ENCODE data around the gene AFF3.
"Not testable (repeated sequence)": the region's sequence is repeated elsewhere in the genome, so short reads cannot be mapped to it uniquely, and the experiment has no call there.

Gene AFF3

GRCh38 chr2:99787769-99788382 is 354.5 kb downstream of the AFF3 start:
- DNase-seq (ENCODE audit: low read depth in 2 of 2) = no peak

DNA sequence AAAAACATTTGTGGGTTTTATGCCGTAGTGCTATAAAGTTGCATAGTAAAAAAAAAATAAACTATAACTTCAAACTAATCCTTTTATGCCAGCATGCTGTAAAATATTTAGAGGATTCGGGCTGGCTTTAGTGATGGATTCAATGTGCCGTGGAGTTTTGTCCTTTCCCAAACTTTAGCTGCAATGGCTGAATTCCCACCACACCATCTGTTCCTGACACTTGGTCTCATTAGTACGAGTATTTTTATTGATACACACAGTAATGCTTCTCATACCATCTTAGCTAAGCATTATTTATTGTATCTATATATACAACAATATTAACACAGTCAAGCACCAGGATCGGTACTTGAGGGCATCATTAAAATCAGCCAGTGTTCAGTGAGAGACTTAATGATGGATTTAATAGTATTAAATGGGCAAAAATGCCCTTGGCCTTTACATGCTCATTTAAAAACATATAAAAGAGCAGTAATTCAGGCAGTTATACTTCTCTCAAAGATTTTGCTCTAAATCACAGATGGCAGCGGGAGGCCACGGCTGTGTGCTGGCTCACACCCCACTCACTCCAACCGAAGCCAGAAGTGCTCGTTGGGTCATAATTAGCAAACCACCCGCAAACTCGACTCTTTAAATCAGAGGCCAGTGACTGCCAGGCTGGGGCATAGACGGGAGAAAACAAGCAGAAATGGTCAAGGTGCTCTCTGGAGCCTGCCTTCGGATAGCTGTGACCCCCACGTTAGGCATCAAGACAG is 355.6 kb downstream of the AFF3 start:
- DNase-seq (ENCODE audit: low read depth in 2 of 2) = no peak

DNA sequence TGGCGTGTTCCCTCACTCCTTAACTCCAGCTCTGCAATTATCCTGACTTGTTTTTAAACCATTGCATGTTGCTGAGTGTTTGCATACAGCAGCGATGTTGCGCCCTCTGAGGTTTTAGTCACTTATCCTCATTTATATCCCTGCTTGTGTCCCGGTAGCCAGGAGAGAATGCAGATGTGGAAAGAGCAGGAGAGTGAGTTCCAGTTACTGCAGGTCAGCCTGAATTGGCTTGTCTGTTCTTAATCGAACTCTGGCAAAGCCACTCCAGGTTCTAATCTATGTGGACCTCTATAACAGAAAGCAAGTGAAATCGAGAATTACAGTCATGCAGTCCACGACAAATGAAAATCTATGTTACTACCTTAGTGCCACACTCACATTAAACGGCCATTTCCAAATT is 357.4 kb downstream of the AFF3 start:
- no peak for DNase-seq (ENCODE audit: low read depth in 2 of 2)

DNA sequence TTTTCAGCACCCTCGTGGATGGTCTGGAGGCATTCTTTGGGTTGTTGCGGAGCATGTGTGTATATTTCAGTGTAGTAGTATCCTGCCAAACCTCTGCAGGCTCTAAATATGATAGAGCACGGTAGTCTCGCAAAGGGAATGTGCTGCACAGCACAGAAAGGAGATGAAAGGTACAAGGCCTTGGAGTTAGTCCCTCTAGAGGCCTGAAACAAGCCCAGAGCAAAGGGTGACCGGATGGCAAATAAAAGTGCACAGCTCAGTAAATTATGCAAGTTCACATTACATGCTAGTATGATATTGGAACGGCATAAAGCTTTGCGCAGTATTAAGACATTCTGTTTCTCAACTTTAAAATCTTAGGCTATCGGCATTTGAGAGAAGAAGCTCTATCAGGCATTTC is 358.1 kb downstream of the AFF3 start:
- no peak for DNase-seq (ENCODE audit: low read depth in 2 of 2)

DNA sequence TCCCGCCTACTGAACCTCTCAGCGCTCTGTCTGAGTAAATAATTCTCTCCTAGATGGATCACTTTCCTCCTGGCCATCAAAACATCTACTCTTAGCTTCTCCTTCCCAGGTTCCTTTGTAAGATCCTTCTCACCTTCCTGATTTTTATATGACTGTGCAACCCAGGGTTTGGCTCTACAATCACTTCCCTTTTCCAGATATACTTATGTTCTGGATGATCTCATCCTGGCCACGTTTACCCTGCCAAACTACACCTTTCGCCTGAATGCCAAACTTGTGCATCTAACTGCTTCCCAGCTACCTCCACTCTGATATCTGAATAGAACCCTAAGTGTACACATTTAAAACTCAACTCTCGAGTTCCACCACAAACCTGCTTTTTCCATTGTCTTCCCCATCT is 362.1 kb downstream of the AFF3 start:
- no peak for DNase-seq (ENCODE audit: low read depth in 2 of 2)

- no peak for DNase-seq (ENCODE audit: low read depth in 2 of 2)
Observed at GRCh38 chr2:99779276-99779675, 363.1 kb downstream of the AFF3 start.

DNA sequence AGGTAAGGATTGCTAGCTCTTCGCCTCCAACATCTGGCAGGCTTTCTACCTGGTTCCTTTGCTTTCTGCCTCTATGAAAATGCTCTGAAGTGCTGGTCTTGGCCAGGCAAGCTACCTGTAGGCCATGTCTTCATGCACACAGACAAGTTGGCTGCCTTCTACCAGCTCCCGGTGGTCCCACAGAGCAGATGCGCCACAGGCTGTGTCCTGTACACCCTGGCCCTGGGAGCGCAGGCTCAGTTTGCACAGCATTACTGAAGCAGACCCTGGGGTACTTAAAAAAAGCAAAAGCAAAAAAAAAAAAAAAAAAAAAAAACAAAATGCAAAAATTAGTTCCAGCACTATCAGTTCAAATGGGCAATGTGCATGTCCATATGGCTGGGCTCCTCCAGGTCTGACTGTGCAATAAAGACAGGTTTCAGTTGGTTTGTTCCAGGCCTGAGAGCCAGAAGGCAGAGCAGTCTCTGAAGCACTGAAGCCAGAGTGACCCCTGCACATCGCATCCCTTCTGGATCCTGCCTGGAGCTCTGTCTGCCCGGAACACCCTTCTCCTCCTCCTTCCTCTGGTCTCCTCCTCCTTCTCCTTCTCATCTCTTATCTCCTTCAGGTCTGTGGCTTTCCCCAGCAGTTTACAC is 364.6 kb downstream of the AFF3 start:
- no peak for DNase-seq (ENCODE audit: low read depth in 2 of 2)

DNA sequence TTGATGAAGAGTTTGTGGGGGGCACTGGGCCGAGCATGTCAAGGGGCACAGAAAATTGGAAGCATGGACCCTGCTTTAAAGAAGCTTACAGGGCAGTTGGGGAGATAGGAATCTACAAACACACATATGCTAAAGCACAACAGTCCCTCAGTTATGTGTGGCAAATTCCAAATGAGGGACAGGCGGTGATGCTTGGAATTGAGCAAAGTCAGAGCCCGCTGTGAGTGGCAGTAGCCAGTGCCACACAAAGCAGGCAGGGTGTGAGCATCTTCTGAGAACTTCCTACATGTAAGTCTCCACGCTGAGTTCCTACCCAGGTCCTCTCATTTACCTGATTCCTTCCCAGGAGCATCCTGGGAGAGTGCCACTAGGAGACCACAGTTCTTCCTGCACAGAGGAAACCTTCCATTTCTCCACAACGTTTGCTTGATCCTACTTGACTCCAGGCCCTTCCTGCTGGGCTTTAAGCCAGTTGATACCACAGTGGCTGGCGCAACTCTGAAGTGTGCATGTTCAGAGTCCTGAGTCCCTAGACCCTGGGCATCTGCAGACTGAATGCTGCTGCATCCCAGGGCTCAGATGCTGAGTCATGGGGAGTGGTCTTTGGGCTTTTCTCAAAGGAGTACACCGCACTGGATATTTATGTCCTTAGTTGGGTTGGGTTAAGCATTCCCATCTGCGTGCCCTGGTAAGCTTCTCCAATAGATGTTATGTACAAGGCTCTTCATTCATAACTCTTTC is 365.3 kb downstream of the AFF3 start:
- no peak for DNase-seq (ENCODE audit: low read depth in 2 of 2)

GRCh38 chr2:99776206-99776905 is 366.0 kb downstream of the AFF3 start:
- DNase-seq (ENCODE audit: low read depth in 2 of 2) = no peak

DNA sequence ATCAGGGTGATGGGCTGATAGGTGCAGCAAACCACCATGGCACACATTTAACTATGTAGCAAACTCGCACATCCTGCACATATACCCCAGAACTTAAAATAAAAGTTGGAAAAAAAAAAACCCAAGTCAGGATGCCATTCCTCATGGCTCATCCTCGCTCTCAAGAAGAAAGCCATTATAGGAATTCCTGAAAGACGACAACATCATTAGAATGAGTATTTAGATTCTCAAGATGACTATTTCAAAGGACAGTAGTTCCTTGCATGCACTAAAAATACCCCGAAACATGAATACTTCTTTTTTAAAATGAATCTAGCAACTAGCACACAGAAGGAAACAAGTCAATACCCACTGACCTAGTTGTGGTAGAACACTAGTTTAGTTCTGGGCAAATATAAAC is 366.8 kb downstream of the AFF3 start:
- DNase-seq (ENCODE audit: low read depth in 2 of 2) = no peak

GRCh38 chr2:99773642-99774041 is 368.7 kb downstream of the AFF3 start:
- not testable (repeated sequence) for DNase-seq (ENCODE audit: low read depth in 2 of 2)

- no peak for DNase-seq (ENCODE audit: low read depth in 2 of 2)
Observed at GRCh38 chr2:99772591-99773331, 369.6 kb downstream of the AFF3 start.

DNA sequence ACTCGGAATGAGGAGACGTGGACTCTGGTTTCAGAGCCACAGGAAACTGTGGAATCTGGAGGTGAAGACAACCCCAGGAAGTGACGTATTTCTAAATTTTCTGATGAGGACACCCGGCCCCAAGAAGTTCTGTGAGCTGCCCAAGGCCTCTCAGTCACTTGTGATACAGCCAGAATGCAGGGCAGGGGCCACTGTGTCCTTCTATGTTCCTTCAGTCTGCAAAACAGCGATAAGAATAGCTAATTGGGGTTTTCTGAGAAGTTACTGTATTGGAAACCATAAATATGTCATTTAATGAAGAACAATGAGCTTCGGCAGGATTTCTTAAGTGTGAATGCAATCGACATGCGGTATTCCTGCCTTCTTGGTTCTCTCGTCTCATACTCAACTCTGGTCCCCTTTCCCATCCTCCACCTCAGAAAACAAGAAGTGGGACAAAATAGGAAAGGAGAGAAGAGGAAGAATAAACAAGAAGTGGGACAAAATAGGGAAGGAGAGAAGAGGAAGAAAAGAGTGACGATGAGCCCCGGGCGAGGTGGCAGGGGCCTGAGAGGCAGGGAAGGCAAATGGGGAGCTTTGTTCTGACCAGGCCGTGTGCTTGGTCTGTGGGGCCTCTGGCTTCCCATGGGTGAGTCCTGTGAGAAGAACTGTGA is 370.6 kb downstream of the AFF3 start:
- no peak for DNase-seq (ENCODE audit: low read depth in 2 of 2)

GRCh38 chr2:99770876-99771275 is 371.5 kb downstream of the AFF3 start:
- DNase-seq (ENCODE audit: low read depth in 2 of 2) = no peak

GRCh38 chr2:99765731-99766318 is 376.6 kb downstream of the AFF3 start:
- no peak for DNase-seq (ENCODE audit: low read depth in 2 of 2)

- no peak for DNase-seq (ENCODE audit: low read depth in 2 of 2)
Observed at GRCh38 chr2:99763764-99764163, 378.6 kb downstream of the AFF3 start.

DNA sequence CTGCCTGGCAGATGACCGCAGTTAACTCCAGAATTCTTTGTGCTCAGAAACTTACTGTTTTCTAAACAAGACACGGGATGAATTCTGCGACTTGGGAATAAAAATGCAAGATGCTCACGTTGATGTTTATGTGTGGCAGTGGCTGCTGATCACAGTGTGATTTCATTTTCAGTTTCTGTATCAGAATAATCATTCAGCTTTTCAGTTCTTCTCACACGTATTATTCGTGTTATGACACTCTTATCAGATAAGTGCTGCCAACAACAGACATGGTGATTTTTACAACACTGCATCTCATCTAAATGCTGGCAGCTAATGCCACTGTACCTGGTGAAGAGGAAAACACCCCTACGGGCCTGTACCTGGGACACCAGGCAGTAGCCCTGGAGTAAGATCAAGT is 379.7 kb downstream of the AFF3 start:
- DNase-seq (ENCODE audit: low read depth in 2 of 2) = no peak

DNA sequence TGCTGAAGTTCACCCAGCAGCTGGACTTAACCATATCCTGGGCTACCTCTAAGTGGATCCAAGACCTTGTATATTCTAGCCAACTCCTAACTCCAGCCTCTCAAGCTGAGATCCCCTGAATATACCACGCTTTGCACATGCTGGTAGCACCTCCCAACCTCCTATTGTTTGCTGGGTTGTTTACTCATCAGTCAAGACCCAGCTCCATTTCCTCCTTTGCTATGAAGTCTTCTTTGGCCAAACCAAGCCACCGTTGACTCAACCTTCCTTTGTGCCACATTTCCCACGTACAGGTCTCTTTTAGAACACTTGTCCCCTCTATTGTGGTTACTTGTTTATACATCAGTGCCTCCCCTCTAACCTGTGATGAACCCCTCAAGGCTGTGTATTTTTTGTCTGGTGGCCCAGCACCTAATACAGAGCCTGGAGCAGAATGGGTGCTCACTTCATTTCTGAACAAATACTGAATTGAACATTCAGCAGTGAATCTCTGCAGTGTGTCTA is 384.7 kb downstream of the AFF3 start:
- no peak for DNase-seq (ENCODE audit: low read depth in 2 of 2)

GRCh38 chr2:99756059-99756458 is 386.3 kb downstream of the AFF3 start:
- DNase-seq (ENCODE audit: low read depth in 2 of 2) = no peak

DNA sequence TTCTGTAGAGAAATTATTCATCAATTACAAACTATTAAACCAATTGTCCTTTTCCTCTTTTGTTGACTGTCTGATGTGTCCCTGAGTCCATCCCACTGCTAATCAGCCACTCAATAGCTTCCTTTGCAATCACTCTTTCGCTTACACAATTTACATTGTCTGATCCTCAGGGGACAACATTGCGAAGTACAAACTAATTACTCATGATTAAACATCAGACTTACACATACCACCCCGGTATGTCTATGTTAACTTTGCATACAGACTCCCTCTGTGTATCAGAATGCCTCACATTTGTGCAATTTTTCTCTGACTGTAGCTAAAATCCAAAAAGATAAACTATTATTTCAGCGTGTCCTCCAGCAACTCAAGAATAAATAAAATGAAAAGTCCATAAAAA is 388.2 kb downstream of the AFF3 start:
- no peak for DNase-seq (ENCODE audit: low read depth in 2 of 2)

Data from stimulated activated CD4-positive, alpha-beta T cell treated with anti-CD3 and anti-CD28 coated beads, Interleukin-1b, Interleukin-23, amount 100 ng/mL, for 4 hours (primary cell).